ENCODE data around the gene INHBE. TPM values are rescaled to one million over a fixed set of nuclear protein-coding genes. Genes with fewer than 3 reads are reported as not detected.
"Not testable (repeated sequence)": the region's sequence is repeated elsewhere in the genome, so short reads cannot be mapped to it uniquely, and the experiment has no call there.

INHBE gene
- total RNA-seq, 1 donor from 2014 or later: not detected

DNA sequence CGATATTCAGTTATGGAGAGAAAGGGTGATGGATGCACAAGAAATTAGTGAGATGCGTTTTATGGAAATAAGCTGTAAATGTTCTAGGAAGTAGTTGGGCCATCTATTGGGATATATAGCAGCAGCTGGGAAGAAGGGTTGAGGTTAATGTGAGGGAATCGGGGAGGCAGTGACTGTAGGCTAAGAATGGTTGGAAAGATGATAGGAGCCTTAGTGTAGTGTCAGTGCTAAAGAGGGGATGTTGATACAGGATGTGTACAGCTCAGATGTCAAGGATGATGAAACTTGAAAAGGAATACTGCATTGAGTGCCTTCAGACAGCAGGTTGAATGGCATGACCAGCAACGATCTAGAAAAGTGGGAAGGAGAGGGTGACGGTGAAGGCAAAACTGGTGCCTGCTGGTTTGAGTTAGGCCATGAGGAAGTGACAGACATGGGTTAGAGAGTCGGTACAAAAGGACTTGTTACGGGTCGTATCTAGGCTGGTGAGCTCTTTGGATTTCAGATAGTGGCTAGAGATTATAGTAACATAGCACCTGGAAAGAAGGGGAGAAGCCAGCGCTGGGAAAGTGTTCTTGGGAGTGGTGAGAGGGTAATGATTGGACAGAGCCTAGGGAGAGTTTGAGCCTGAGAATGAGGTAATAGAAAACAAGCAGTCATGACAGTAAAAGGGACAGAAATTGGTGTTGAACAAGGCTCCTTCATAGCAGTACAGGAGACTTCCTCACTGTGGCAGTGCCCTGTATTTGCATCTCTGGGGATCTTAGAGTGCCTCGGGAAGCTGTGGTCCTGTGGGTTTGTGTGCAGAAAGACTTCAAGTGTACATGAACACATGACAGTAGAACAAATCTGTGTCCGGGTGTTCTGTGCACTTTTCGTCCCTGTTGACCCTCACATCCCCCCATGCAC lies 42.4 kb downstream of the INHBE start:
- no peak for DNase-seq

DNA sequence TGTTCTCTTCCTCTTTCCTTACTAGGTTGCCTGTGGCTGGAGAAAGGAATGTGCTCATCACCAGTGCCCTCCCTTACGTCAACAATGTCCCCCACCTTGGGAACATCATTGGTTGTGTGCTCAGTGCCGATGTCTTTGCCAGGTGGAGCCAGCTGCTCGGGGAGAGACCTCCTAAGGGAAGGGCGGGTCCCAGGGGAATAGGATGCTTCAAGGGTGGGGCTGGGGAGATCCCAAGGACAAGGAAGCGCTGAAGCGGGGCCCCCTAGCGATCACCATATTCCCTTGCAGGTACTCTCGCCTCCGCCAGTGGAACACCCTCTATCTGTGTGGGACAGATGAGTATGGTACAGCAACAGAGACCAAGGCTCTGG lies 43.0 kb downstream of the INHBE start:
- no peak for DNase-seq

DNA sequence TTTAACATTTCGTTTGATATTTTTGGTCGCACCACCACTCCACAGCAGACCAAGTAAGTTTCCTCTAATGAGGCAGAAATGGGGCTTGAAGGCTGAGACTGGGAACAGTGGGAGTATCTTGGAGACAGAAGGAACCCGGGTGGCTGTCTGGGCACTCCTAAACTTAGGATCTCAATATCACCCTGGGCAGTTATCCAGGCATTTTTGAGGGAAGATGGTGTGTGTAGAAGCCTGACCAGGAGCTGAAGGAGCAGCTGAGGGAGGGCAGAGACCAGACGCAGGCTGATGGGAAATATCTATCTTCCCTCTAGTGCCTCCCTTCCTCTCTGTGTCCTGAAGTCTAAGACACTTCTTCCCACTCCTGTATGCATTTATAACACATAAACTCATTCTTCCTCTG lies 43.5 kb downstream of the INHBE start:
- no peak for DNase-seq

DNA sequence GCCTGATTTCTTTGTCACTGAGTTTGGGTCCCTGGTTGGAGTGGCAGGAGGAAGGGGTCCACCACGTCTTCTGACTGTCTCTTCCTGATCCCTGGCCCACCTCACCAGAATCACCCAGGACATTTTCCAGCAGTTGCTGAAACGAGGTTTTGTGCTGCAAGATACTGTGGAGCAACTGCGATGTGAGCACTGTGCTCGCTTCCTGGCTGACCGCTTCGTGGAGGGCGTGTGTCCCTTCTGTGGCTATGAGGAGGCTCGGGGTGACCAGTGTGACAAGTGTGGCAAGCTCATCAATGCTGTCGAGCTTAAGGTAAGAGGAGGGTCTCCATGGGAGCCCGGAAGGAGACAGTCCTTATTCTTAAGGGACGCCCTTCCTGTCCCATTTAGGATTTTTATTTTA lies 45.1 kb downstream of the INHBE start:
- no peak for DNase-seq

DNA sequence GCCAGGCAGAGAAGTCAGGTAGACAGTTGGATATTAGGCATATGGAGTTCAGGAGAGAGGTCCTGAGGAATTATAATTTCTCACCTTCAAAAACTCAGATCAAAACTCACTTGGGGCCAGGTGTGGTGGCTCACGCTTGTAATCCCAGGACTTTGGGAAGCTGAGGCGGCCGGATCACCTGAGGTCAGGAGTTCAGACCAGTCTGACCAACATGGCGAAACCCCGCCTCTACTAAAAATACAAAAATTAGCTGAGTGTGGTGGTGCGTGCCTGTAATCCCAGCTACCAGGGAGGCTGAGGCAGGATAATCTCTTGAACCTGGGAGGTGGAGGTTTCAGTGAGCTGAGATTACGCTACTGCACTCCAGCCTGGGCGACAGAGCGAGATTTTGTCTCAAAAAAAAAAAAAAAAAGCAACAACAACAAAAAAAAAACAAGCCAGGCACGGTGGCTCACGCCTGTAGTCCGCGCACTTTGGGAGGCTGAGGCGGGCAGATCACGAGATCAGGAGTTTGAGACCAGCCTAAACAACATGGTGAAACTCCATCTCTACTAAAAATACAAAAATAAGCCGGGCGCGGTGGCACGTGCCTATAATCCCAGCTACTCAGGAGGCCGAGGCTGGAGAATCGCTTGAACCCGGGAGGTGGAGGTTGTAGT lies 47.3 kb downstream of the INHBE start:
- DNase-seq: not testable (repeated sequence)

DNA sequence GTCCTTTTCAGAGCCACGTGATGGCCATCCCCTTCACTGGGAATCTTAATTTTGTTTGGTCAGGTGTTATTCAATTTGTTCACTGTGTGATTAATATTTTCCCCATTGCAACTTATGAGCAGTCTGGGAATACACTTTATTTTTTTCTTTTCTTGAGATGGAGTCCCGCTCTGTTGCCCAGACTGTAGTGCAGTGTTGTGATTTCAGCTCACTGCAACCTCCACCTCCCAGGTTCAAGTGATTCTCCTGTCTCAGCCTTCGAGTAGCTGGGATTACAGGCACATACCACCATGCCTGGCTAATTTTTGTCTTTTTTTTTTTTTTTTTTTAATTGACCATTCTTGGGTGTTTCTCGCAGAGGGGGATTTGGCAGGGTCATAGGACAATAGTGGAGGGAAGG lies 51.4 kb downstream of the INHBE start:
- not testable (repeated sequence) for DNase-seq

Small RNA genes within 50 kb of the gene (small RNA-seq; reads per million reads assigned to genes)
- not detected for gene RNU6-879P (ENCODE audit: low replicate concordance)

Other genes with a start within 250 kb of the INHBE start
- 1.3 TPM for gene NXPH4, start 238.5 kb upstream of the INHBE start, total RNA-seq
- 70.1 TPM for gene SHMT2, start 225.6 kb upstream of the INHBE start, total RNA-seq
- 310 TPM for gene STAC3, start 204.1 kb upstream of the INHBE start, total RNA-seq
- 40.0 TPM for gene R3HDM2, start 24.3 kb upstream of the INHBE start, total RNA-seq
- not detected for gene INHBC, start 20.5 kb upstream of the INHBE start, total RNA-seq
- gene GLI1, start 4.5 kb downstream of the INHBE start, total RNA-seq: 5.6 TPM
- 2.5 TPM for gene ARHGAP9, start 24.6 kb downstream of the INHBE start, total RNA-seq
- 72.3 TPM for gene MARS1, start 32.8 kb downstream of the INHBE start, total RNA-seq
- gene DDIT3, start 65.2 kb downstream of the INHBE start, total RNA-seq: 23.8 TPM
- 10.1 TPM for gene MBD6, start 67.5 kb downstream of the INHBE start, total RNA-seq
- gene DCTN2, start 91.9 kb downstream of the INHBE start, total RNA-seq: 140 TPM
- gene KIF5A, start 94.7 kb downstream of the INHBE start, total RNA-seq: 0.82 TPM
- 12.6 TPM for gene PIP4K2C, start 135.9 kb downstream of the INHBE start, total RNA-seq
- gene DTX3, start 149.5 kb downstream of the INHBE start, total RNA-seq: 19.2 TPM
- 18.6 TPM for gene ARHGEF25, start 156.1 kb downstream of the INHBE start, total RNA-seq
- gene B4GALNT1, start 177.9 kb downstream of the INHBE start, total RNA-seq: 3.3 TPM
- gene OS9, start 238.8 kb downstream of the INHBE start, total RNA-seq: 146 TPM